Measurements from ENCODE around the gene GNG12.

The GNG12 gene

GRCh38 chr1:67710417-67710816 lies 122.8 kb downstream of the GNG12 start:
- Histone ChIP-seq H3K4me3 (ENCODE audit: low read length, poor library complexity, severe bottlenecking) (no peak overlapping the region), H3K27me3 (ENCODE audit: insufficient read depth, low read length, poor library complexity, severe bottlenecking) (no peaks in the 10 kb centered on the region), H3F3A (ENCODE audit: low read depth) (no peaks in the 10 kb centered on the region), H2AFZ (ENCODE audit: low read length) (0 out of 2 replicates have a peak overlapping the region, but pooled peaks have one; percentile 2), H4K20me1 (ENCODE audit: insufficient read depth, low read length, poor library complexity, severe bottlenecking) (no peaks in the 10 kb centered on the region), H3K79me2 (ENCODE audit: insufficient read depth, low read length) (no peaks in the 10 kb centered on the region), H3K9ac (ENCODE audit: low read depth, low read length, poor library complexity, severe bottlenecking) (no peak overlapping the region), H3K36me3 (ENCODE audit: insufficient read depth, low read length) (no peaks in the 10 kb centered on the region), H3K4me2 (ENCODE audit: low read depth, low read length, poor library complexity, severe bottlenecking) (no peak overlapping the region), H3K9me3 (ENCODE audit: insufficient read depth, low read depth, low read length) (no peaks in the 10 kb centered on the region), H3K9me2 (replicated peaks; ENCODE audit: low read depth, low read length) (no peaks in the 10 kb centered on the region), H3K4me1 (ENCODE audit: insufficient read depth, low read length, poor library complexity, severe bottlenecking) (peaks cover 23% of the 10 kb centered on the region)
- TF ChIP-seq CTCF (conservative IDR thresholded peaks at IDR 0.05; ENCODE audit: low read length) (no peak), EZH2phosphoT487 (IDR thresholded peaks at IDR 0.05; ENCODE audit: borderline replicate concordance) (no peak)

DNA sequence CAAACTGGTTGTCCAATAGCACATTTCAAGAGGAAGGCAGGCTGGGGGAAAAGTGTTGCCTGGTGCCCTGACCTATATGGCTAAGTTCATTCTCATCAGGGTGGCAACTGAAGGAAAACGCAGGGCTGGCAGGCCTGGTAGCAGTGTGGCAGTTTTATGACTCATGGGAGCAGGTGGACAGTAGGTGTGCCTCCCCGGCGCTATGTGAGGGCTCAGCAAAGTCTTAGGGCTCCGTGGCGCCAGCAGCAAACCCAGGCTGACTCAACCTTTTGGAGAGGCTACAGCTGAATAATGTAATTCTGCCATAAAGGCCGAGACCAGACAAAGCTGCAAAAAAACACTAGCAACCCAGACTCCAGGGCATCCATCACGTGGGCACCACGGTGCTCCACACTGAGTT lies 124.7 kb downstream of the GNG12 start:
- Histone ChIP-seq H2AFZ (ENCODE audit: low read length) (no peak overlapping the region), H3K4me1 (ENCODE audit: insufficient read depth, low read length, poor library complexity, severe bottlenecking) (peaks cover 17% of the 10 kb centered on the region), H3K4me3 (ENCODE audit: low read length, poor library complexity, severe bottlenecking) (no peak overlapping the region), H4K20me1 (ENCODE audit: insufficient read depth, low read length, poor library complexity, severe bottlenecking) (no peaks in the 10 kb centered on the region), H3K9ac (ENCODE audit: low read depth, low read length, poor library complexity, severe bottlenecking) (no peak overlapping the region), H3K9me3 (ENCODE audit: insufficient read depth, low read depth, low read length) (no peaks in the 10 kb centered on the region), H3K9me2 (replicated peaks; ENCODE audit: low read depth, low read length) (no peaks in the 10 kb centered on the region), H3K36me3 (ENCODE audit: insufficient read depth, low read length) (no peaks in the 10 kb centered on the region), H3K79me2 (ENCODE audit: insufficient read depth, low read length) (no peaks in the 10 kb centered on the region), H3K4me2 (ENCODE audit: low read depth, low read length, poor library complexity, severe bottlenecking) (no peak overlapping the region), H3F3A (ENCODE audit: low read depth) (no peaks in the 10 kb centered on the region), H3K27me3 (ENCODE audit: insufficient read depth, low read length, poor library complexity, severe bottlenecking) (no peaks in the 10 kb centered on the region)
- TF ChIP-seq CTCF (conservative IDR thresholded peaks at IDR 0.05; ENCODE audit: low read length) (no peak), EZH2phosphoT487 (IDR thresholded peaks at IDR 0.05; ENCODE audit: borderline replicate concordance) (no peak)

- Histone ChIP-seq H3K36me3 (ENCODE audit: insufficient read depth, low read length) (no peaks in the 10 kb centered on the region), H3K9ac (ENCODE audit: low read depth, low read length, poor library complexity, severe bottlenecking) (no peak overlapping the region), H3K79me2 (ENCODE audit: insufficient read depth, low read length) (no peaks in the 10 kb centered on the region), H3K9me3 (ENCODE audit: insufficient read depth, low read depth, low read length) (no peaks in the 10 kb centered on the region), H2AFZ (ENCODE audit: low read length) (no peak overlapping the region), H3K4me2 (ENCODE audit: low read depth, low read length, poor library complexity, severe bottlenecking) (no peak overlapping the region), H4K20me1 (ENCODE audit: insufficient read depth, low read length, poor library complexity, severe bottlenecking) (no peaks in the 10 kb centered on the region), H3K4me1 (ENCODE audit: insufficient read depth, low read length, poor library complexity, severe bottlenecking) (no peaks in the 10 kb centered on the region), H3K9me2 (replicated peaks; ENCODE audit: low read depth, low read length) (no peaks in the 10 kb centered on the region), H3F3A (ENCODE audit: low read depth) (no peaks in the 10 kb centered on the region), H3K27me3 (ENCODE audit: insufficient read depth, low read length, poor library complexity, severe bottlenecking) (no peaks in the 10 kb centered on the region), H3K4me3 (ENCODE audit: low read length, poor library complexity, severe bottlenecking) (no peak overlapping the region)
- TF ChIP-seq EZH2phosphoT487 (IDR thresholded peaks at IDR 0.05; ENCODE audit: borderline replicate concordance), result no peak
- TF ChIP-seq CTCF (conservative IDR thresholded peaks at IDR 0.05; ENCODE audit: low read length), result no peak
Observed at GRCh38 chr1:67705735-67706453, 127.4 kb downstream of the GNG12 start.
